SJCRH30 (cell line): ENCODE results near the gene ASCC2. TPM values are rescaled to one million over a fixed set of nuclear protein-coding genes. Genes with fewer than 3 reads are reported as not detected.

Experiments used
- total RNA-seq: library from RNA; depleted of rRNA; stranded (reverse); fragments of >200 nt; shearing (Covaris generic); gene quantifications from 2 replicates; pipeline ENCODE4 v1.2.3, GENCODE V29; 2014; rRNA removed

ASCC2 gene
- total RNA-seq, 1 experiment from 2014 or later: 19.5 TPM

Other genes with a start within 250 kb of the ASCC2 start
- gene NF2, start 234.6 kb downstream of the ASCC2 start, total RNA-seq: 43.8 and 45.6 TPM in 2 replicates
- 0.06 TPM in 1 of 2 replicates, not detected in the other for gene CABP7, start 118.3 kb downstream of the ASCC2 start, total RNA-seq
- 16.1 and 16.8 TPM in 2 replicates for gene ZMAT5, start 71.3 kb downstream of the ASCC2 start, total RNA-seq
- 100 and 116 TPM in 2 replicates for gene UQCR10, start 70.9 kb downstream of the ASCC2 start, total RNA-seq
- gene MTMR3, start 44.9 kb upstream of the ASCC2 start, total RNA-seq: 16.3 and 19.5 TPM in 2 replicates
- gene HORMAD2, start 242.2 kb upstream of the ASCC2 start, total RNA-seq: not detected in 2 replicates